Left colon (tissue), 2 donors: ENCODE results near the gene MFSD11. TPM values are rescaled to one million over a fixed set of nuclear protein-coding genes. Genes with fewer than 3 reads are reported as not detected.
"Not testable (repeated sequence)": the region's sequence is repeated elsewhere in the genome, so short reads cannot be mapped to it uniquely, and the experiment has no call there.

Experiments used
- ATAC-seq: fragments of 200-7000 bp; cut with Tn5 transposase; one replicate; pipeline ENCODE4 v1.9.1; 2020; ENCODE audit warnings: mild to moderate bottlenecking, moderate library complexity
- DNase-seq, 2 donors: peaks; one replicate each; pipeline ENCODE4 v3.0.0-alpha.2; 2020
- intact Hi-C, 2 donors: fragments of 100-400 bp; cut with DNase I in 1 of 2; cut with micrococcal nuclease in 1 of 2; formaldehyde crosslinking; loops; one replicate each; pipeline versions ENCODE4 v1.11.2 to v1.14.0; 2022; cut with DNase I, micrococcal nuclease
- total RNA-seq, 2 donors: library from RNA; stranded (reverse); fragmentation: NEBNext Ultra II Directional; extraction: Animal tissue kit (Norgen Biotek cat#: 25700); gene quantifications; one replicate each; pipeline ENCODE4 v1.2.1, GENCODE V29; 2021
- donor health status: DM: no; HTN: no; CAD: no.
- donor health status: DM: yes; HTN: yes; CAD: no.

MFSD11 gene
- total RNA-seq, 2 donors from 2014 or later: 39.1 to 43.0 TPM

DNA sequence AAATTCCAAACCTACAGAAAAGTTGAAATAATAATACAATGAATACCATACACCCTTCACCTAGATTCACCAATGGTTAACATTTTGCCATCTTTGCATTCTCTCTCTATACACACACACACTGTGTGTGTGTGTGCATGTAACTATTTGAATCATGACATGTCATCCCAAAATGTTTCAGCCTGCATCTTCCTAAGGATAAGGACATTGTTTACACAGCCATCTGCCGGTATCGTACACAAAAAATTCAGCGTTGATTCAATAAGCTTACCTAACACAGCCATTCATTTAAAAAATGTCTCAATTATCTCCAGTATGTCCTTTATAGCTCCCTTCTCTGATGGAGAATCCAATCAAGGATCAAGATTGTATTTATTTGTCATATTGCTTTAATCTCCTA lies 31.1 kb upstream of the MFSD11 start:
- DNase-seq (no peak), ATAC-seq (no peak)
- intact Hi-C loops: no loop called here

GRCh38 chr17:76707985-76708807 lies 29.7 kb upstream of the MFSD11 start:
- no peak for ATAC-seq
- no peak for DNase-seq
- intact Hi-C loops: no loop called here

- intact Hi-C loops: no loop called here
Measured at GRCh38 chr17:76709077-76709950, 28.6 kb upstream of the MFSD11 start.

GRCh38 chr17:76709951-76710862 lies 27.7 kb upstream of the MFSD11 start:
- intact Hi-C loops: not testable (repeated sequence)
- peak; percentile 28 for ATAC-seq
- DNase-seq: peak in 1 of 2 donors; percentile 28

More at GRCh38 chr17:76709077-76709950, 28.6 kb upstream of the MFSD11 start:
- peak; percentile 27 for ATAC-seq
- peak; percentile 57 to 84 for DNase-seq

GRCh38 chr17:76710863-76711611 lies 26.9 kb upstream of the MFSD11 start, which contains the start of gene MXRA7:
MXRA7 (minus strand) TSS chr17:76710965; CDS start chr17:76710946, 19 bp downstream.
- DNase-seq (peak; percentile 65 to 72), ATAC-seq (peak; percentile 78)
- intact Hi-C loops: no loop called here

DNA sequence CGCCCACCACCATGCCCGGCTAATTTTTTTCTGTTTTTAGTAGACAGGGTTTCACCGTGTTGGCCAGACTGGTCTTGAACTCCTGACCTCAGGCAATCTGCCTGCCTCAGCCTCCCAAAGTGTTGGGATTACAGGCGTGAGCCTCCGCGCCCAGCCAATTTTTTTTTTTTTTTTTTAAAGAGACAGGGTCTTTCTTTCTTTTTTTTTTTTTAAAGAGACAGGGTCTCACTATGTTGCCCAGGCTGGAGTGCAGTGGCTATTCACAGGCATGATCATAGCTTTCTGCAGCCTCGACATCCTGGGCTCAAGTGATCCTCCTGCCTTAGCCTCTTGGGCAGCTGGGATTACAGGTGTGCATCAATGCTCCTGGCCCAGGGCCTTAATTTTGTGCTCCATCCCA lies 25.6 kb upstream of the MFSD11 start:
- intact Hi-C loops, DNase-seq, ATAC-seq: not testable (repeated sequence)

GRCh38 chr17:76713765-76714164 lies 24.2 kb upstream of the MFSD11 start:
- intact Hi-C loops: no loop called here
- ATAC-seq: no peak
- no peak for DNase-seq

DNA sequence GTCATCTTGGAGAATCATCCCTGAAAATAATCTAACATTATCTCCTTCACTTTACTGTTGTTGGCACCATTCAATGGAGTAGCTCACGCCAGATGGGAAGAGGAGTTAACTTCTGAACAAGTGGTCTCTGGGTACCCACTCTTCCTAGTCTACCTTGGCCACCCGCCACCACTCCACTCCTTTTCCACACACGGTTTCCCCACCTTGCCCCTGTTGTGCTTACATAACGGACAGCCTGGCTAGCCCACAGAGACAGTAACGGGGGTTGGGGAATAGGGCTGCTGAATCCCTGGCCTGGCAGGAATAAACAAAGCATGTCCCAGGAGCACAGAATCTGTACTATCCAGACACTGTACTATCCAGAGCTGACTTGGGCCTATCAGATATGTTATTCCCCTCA lies 23.6 kb upstream of the MFSD11 start:
- intact Hi-C loops: no loop called here
- no peak for DNase-seq
- no peak for ATAC-seq

DNA sequence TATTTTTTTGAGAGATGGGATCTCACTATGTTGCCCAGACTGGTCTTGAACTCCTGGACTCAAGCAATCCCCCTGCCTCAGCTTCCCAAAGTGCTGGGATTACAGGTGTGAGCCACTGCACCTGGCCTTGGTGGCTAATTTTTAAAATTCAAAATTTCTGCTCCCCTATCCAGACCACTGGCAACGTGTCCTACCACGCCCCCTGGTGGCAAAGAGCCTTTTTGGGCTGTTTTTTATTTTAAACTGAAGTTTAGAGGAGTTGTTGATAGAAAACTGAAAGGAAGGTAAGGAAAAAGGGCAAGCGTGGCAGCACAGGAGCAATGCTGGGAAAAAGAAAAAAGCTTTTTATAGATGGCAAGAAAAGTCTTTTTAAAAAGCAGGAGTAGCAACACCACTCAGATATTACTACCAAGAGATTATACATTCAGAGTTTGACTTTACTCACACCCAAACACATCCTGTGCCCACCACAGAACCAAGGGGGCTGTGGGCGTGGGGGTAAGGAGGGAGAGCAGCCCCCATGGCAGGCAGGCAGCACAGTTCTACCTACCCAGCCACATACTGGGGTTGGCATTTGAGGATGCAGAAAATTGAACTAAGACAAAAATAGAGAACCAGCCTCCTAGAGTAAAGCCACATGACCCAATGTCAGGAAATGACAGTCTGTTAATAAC lies 23.0 kb upstream of the MFSD11 start:
- DNase-seq (peak in 1 of 2 donors; percentile 83), ATAC-seq (no peak)
- intact Hi-C loops: loop anchor here in 1 of 2 donors (5.0 kb wide), 1 partner anchor 158 kb away; no protein-coding TSS in a partner anchor

- ATAC-seq: no peak
- DNase-seq: no peak
- intact Hi-C loops: loop anchor here in 1 of 2 donors (5.0 kb wide), 1 partner anchor 158 kb away; no protein-coding TSS in a partner anchor
Measured at GRCh38 chr17:76715496-76715830, 22.5 kb upstream of the MFSD11 start.

DNA sequence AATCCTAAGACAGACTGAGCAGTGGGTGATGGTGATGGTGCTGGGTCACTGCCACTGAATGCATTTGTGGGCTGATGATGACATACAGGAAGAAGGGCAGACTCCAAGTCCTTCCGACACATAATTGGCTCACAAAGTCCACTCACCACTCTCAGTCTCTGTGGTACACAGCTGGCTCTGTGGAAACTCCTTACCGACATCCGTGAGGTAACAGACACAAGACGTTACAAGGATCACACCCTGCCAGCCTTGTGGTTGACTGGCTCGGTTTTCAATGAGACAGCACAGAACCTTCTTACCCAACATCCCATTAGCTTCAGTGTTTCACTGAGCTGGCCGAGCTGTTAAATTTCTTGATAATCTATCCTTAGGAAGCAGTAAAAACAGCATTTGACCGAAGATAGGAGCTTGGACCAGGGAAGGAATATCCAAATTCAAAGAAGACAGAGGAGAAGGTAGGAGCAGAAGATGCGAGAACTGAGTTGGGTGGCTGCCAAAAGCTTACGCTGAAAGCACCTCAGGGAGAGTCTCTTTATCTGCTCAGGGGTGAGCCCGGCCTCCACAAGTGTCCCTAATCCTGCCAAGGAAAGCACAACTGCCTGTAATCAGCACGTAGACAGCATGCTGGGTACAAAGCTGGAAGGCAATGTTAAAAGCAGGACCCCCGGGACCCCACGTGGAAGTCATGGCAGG lies 21.6 kb upstream of the MFSD11 start:
- ATAC-seq (peak; percentile 37), DNase-seq (no peak)
- intact Hi-C loops: loop anchor here in 1 of 2 donors (5.0 kb wide), 1 partner anchor 159 kb away; no protein-coding TSS in a partner anchor

- ATAC-seq: no peak
- DNase-seq: no peak
- intact Hi-C loops: loop anchor here in 1 of 2 donors (5.0 kb wide), 1 partner anchor 160 kb away; no protein-coding TSS in a partner anchor
Measured at GRCh38 chr17:76716839-76717215, 21.1 kb upstream of the MFSD11 start.

DNA sequence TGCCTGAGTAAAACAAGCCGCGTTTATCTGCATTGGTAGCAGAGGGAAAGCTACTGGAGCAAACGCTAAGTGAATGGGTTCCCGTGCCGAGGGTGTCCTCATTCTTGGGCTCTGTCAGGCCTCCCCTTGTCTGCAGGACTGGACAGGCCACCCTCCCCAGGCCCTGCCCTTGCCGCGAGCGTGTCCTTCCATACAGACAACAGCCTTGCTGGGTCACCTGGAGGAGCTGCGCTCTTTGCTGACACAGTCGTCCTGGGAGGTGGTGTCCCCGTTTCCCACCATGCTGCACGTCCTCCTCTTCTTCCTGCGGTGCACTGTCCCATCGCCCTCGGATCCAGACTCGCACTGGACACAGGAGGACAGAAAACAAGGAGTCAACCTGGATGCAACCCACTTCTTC lies 19.4 kb upstream of the MFSD11 start:
- DNase-seq (no peak), ATAC-seq (no peak)
- intact Hi-C loops: loop anchor here in 1 of 2 donors (5.0 kb wide), 1 partner anchor 161 kb away; no protein-coding TSS in a partner anchor

DNA sequence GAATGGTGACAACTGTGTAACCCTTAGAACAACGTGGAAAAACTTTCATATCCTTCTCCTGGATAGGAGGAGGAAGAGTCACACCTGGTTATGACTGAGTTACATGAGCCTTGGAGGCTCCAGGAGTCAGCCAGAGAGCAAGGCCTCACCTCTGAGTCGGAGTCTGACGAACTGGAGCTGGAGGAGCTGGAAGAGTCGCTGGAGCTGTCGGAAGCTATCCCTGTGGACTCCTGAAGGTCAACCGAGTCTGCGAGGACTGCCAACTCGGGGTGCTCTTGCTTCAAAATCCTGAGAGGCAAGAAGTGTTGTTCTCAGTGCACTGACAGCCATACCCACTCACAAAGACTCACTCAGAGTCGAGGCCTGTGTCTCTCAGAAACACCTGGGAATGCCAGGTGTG lies 17.7 kb upstream of the MFSD11 start:
- ATAC-seq: no peak
- intact Hi-C loops: no loop called here
- DNase-seq: no peak

DNA sequence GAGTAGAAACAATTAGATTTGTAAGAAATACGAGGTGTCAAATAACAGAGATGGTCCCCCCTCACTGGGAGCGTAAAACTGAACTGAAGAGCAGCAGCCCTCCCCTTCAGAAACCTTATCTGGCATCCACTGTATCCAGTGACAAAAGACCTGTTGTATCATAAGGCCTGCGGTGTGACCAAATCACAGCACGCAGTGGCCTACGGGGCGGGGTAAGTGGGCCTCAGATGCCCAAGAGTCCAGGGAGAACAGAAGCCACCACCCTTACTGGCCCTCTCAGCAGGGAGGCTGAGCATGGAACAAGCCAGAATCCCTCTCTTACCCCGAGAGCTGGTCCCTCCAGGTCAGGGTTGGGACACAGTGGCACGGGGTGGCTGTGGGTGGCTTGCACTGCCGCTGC lies 17.0 kb upstream of the MFSD11 start:
- intact Hi-C loops: no loop called here
- DNase-seq (no peak), ATAC-seq (no peak)

GRCh38 chr17:76721463-76721862 lies 16.5 kb upstream of the MFSD11 start:
- intact Hi-C loops: no loop called here
- DNase-seq: no peak

GRCh38 chr17:76722279-76722678 lies 15.6 kb upstream of the MFSD11 start:
- DNase-seq (no peak), ATAC-seq (no peak)
- intact Hi-C loops: no loop called here

More at GRCh38 chr17:76721463-76721862, 16.5 kb upstream of the MFSD11 start:
- no peak for ATAC-seq
